Endodermal cell (in vitro differentiated cells): Measurements from ENCODE around the gene NOC4L. TPM values are rescaled to one million over a fixed set of nuclear protein-coding genes. Genes with fewer than 3 reads are reported as not detected.
"Not testable (repeated sequence)": the region's sequence is repeated elsewhere in the genome, so short reads cannot be mapped to it uniquely, and the experiment has no call there.

ENCODE experiments used
- DNase-seq: peaks from one replicate; pipeline ENCODE4 v3.0.0-alpha.2; 2017
- H3K27ac ChIP-seq: 2 replicates; pipeline ENCODE4 v1.5.1; 2013; ENCODE audit warnings: mild to moderate bottlenecking, low read depth, low read length, moderate library complexity
- H3K27me3 ChIP-seq: 2 replicates; pipeline ENCODE4 v1.6.1; 2013; ENCODE audit warnings: mild to moderate bottlenecking, low read length, moderate library complexity; ENCODE audit not compliant: insufficient read depth, control insufficient read depth, poor library complexity, severe bottlenecking
- H3K36me3 ChIP-seq: 2 replicates; pipeline ENCODE4 v1.7.0; 2013; ENCODE audit warnings: mild to moderate bottlenecking, low read length, moderate library complexity; ENCODE audit not compliant: control insufficient read depth, insufficient read depth
- H3K4me1 ChIP-seq: one replicate; pipeline ENCODE4 v1.7.0; 2013; ENCODE audit warnings: low read length; ENCODE audit not compliant: control insufficient read depth, insufficient read depth
- H3K4me3 ChIP-seq: 2 replicates; pipeline ENCODE4 v1.5.1; 2013; ENCODE audit warnings: mild to moderate bottlenecking, low read length, moderate library complexity
- H3K9ac ChIP-seq: 2 replicates; pipeline ENCODE4 v1.6.1; 2013; ENCODE audit warnings: mild to moderate bottlenecking, low read length, moderate library complexity; ENCODE audit not compliant: poor library complexity, severe bottlenecking; ENCODE audit errors: extremely low read depth
- H3K9me3 ChIP-seq: 2 replicates; pipeline ENCODE4 v1.6.1; 2013; ENCODE audit warnings: mild to moderate bottlenecking, low read length, moderate library complexity; ENCODE audit not compliant: control insufficient read depth
- H3K27ac Mint-ChIP-seq: 2 replicates; pipeline ENCODE4 v1.8.0; 2020; ENCODE audit warnings: mixed read lengths
- H3K27me3 Mint-ChIP-seq: 2 replicates; pipeline ENCODE4 v1.8.0; 2021; ENCODE audit warnings: mild to moderate bottlenecking, mixed read lengths; ENCODE audit not compliant: insufficient read depth
- H3K36me3 Mint-ChIP-seq: 2 replicates; pipeline ENCODE4 v1.8.0; 2020; ENCODE audit warnings: low read depth, mixed read lengths
- H3K4me1 Mint-ChIP-seq: 2 replicates; pipeline ENCODE4 v1.8.0; 2020; ENCODE audit warnings: mixed read lengths
- H3K4me3 Mint-ChIP-seq: 2 replicates; pipeline ENCODE4 v1.8.0; 2020; ENCODE audit warnings: mild to moderate bottlenecking, moderate library complexity, mixed read lengths
- H3K9me3 Mint-ChIP-seq: 2 replicates; pipeline ENCODE4 v1.8.0; 2020; ENCODE audit warnings: mild to moderate bottlenecking, mixed read lengths
- CTCF ChIP-seq: fragments of 200-600 bp; sonication (generic); conservative IDR thresholded peaks from 2 replicates; pipeline ENCODE4 v1.5.0; 2021; ENCODE audit warnings: antibody characterized with exemption, mild to moderate bottlenecking
- WGBS, 2 experiments: methylation state at CpG; one replicate each; pipeline versions ENCODE4 v1.1.5 to v1.1.7; 2013; ENCODE audit warnings: missing lambda C conversion rate in 2 of 2, mixed read lengths in 1 of 2; ENCODE audit not compliant: insufficient coverage in 1 of 2, insufficient read length in 1 of 2; 5-methylcytosine and 5-hydroxymethylcytosine counted together
- total RNA-seq, 2 donors: library from RNA; stranded (reverse); fragmentation: NEBNext Ultra II Directional in 1 of 2; extraction: Animal tissue kit (Norgen Biotek cat#: 25700) in 1 of 2; gene quantifications; 2 replicates in 1 of 2; 3 replicates in 1 of 2; pipeline ENCODE4 v1.2.1, GENCODE V29; 2021

NOC4L gene
- total RNA-seq, 2 donors from 2014 or later = 22.7 to 32.7 TPM

DNA sequence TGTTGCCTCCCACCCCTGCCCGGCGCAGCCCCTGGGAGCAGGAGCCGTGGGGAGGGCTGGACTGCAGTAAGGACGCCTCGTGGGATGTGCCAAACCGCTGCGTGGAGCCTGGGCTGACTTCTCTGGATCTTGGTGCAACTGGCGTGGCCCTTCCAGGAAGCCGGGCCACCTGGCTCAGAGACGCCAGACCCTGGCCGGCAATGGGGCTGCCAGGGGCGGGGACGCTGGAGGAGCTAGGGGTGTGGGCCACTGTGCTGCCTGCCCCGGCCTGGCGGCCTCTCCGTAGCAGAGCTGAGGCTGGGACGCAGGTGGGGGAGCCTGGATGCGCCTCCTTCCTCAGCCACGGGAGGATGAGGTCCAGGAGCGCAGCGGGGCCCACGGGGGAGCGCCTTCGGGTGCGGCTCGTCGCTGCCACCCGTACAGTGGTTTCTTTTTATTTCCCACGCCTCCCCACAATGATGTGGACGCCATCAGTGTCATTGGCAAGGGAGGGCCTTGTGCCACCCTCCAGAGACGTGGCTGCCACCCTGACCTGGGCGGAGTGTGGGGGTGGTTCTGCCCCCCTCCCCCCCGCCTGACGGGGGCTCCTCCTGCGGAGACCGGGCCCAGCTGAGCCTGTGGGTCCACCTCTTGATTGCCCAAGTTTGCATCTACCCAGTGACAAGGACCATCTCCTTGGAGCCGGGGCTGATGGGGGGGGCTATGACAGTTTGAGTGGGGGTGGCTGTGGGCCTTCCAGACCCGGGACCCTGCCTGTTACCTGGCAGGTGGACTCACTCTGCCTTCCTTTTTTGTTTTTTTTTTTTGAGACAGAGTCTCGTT lies 11.4 kb upstream of the NOC4L start:
- TF ChIP-seq CTCF = no peak
- Mint-ChIP-seq H3K27ac (no peak overlapping the region), H3K36me3 (peaks cover 33% of the 10 kb centered on the region), H3K27me3 (peaks cover 24% of the 10 kb centered on the region), H3K4me1 (no peaks in the 10 kb centered on the region), H3K4me3 (no peak overlapping the region), H3K9me3 (peaks cover 38% of the 10 kb centered on the region)
- Histone ChIP-seq H3K27me3 (no peaks in the 10 kb centered on the region), H3K4me1 (no peaks in the 10 kb centered on the region), H3K9ac (no peak overlapping the region), H3K36me3 (peaks cover 12% of the 10 kb centered on the region), H3K4me3 (no peak overlapping the region), H3K27ac (no peak overlapping the region), H3K9me3 (peaks cover 17% of the 10 kb centered on the region)
- WGBS, 2 experiments = 88 to 95% methylated on average over 28 to 39 of the region's 39 CpGs
- DNase-seq = no peak

GRCh38 chr12:132133952-132134652 lies 10.2 kb upstream of the NOC4L start:
- Histone ChIP-seq H3K27ac (peak overlapping the region; percentile 57), H3K27me3 (no peaks in the 10 kb centered on the region), H3K4me3 (no peak overlapping the region), H3K4me1 (no peaks in the 10 kb centered on the region), H3K9ac (no peak overlapping the region), H3K9me3 (peaks cover 5% of the 10 kb centered on the region), H3K36me3 (peaks cover 3% of the 10 kb centered on the region)
- H3K36me3 Mint-ChIP-seq = peaks cover 27% of the 10 kb centered on the region
- H3K9me3 Mint-ChIP-seq = peaks cover 25% of the 10 kb centered on the region
- peak; percentile 74 for DNase-seq
- peak; percentile 35 for TF ChIP-seq CTCF
- no peaks in the 10 kb centered on the region for H3K4me1 Mint-ChIP-seq
- no peak overlapping the region for H3K4me3 Mint-ChIP-seq
- H3K27me3 Mint-ChIP-seq = peaks cover 26% of the 10 kb centered on the region
- WGBS, 2 experiments = 69% methylated on average over 15 to 25 of the region's 27 CpGs
- no peak overlapping the region for H3K27ac Mint-ChIP-seq

GRCh38 chr12:132134653-132135183 lies 9.5 kb upstream of the NOC4L start:
- not testable (repeated sequence) for H3K36me3 ChIP-seq, H3K4me1 Mint-ChIP-seq, H3K9ac ChIP-seq, H3K4me3 ChIP-seq, H3K27ac ChIP-seq, H3K9me3 ChIP-seq, H3K4me3 Mint-ChIP-seq, H3K27ac Mint-ChIP-seq, H3K27me3 ChIP-seq, DNase-seq, H3K4me1 ChIP-seq
- Mint-ChIP-seq H3K36me3 (peaks cover 26% of the 10 kb centered on the region), H3K9me3 (peaks cover 19% of the 10 kb centered on the region), H3K27me3 (peaks cover 23% of the 10 kb centered on the region)
- 100% methylated on average over 6 of the region's 39 CpGs; no CpG with 5 or more reads in 1 of the 2 experiments for WGBS, 2 experiments

- H3K4me1 Mint-ChIP-seq, H3K27ac ChIP-seq, H3K4me1 ChIP-seq, H3K4me3 ChIP-seq, H3K9ac ChIP-seq, H3K27me3 ChIP-seq, H3K4me3 Mint-ChIP-seq, H3K27ac Mint-ChIP-seq, H3K9me3 ChIP-seq, H3K9me3 Mint-ChIP-seq, DNase-seq: not testable (repeated sequence)
- peaks cover 23% of the 10 kb centered on the region for H3K36me3 Mint-ChIP-seq
- WGBS, 2 experiments = 92 to 100% methylated on average over 1 to 17 of the region's 21 CpGs
- H3K27me3 Mint-ChIP-seq = peaks cover 15% of the 10 kb centered on the region
- H3K36me3 ChIP-seq = peaks cover 17% of the 10 kb centered on the region
These were observed 8.0 kb upstream of the NOC4L start for GRCh38 chr12:132136226-132136625.
